GM18873 (cell line): Measurements from ENCODE around the gene ACVR1.
"Not testable (repeated sequence)": the region's sequence is repeated elsewhere in the genome, so short reads cannot be mapped to it uniquely, and the experiment has no call there.

Source experiments
- ATAC-seq: cut with Tn5 transposase; IDR thresholded peaks from one replicate; pipeline ENCODE4 v1.9.1; 2021; ENCODE audit warnings: mild to moderate bottlenecking, moderate library complexity, moderate number of reproducible peaks; ENCODE audit not compliant: unreplicated experiment, low FRiP score

Gene ACVR1

DNA sequence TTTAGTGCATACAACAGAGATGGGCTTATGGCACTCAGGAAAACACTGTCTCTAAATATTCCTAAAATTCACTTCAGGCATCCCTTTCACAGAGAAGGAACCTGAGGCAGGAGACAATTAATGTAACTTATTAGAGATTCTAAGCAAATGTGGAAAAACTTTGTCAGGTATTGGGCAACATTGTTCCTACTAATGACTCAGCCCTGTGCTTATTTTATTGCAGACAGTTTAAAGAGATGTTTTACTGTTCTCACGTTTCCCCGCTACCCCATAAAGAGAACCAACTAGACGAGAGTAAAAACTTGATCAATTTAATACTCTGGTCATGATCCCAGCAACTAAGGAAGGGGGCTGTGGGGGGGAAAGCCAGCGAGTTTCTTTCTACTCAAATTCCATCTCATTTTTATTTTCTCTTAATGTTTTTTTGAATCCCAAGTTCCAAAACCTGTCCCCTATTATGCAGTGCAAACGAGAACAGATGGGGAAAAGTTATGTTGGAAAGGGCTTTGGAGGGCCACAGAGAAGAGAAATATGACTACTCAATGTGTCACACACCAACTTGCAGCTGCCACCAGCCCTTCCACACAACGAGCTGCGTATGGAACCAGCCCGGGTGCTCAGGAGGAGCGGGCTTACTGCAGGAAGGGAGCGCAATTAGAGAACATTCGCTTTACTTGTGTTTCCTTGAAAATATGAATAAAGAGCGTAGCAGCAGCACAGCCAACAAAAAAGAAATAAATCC, 18.7 kb upstream of the ACVR1 start:
- ATAC-seq = no peak

- ATAC-seq = no peak
Observed at GRCh38 chr2:157893611-157894010, 17.5 kb upstream of the ACVR1 start.

DNA sequence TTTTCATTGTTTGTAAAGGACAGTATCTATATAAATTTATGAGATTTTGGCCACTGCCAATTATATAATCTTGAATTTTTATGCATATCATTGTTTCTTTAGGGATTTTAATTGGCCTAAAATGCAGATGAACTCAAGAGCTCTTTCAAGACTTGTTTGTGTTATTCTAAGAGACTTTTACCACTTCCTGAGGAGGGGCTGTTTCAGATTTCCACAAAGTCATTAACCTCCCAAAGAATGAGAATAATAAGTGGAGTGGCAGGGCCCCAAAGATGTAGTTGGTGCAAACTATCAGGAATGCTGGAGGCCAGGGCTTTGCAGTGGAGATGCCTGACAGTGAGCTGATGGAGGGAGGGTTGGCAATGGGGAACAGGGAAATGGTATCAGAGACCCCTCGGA, 15.5 kb upstream of the ACVR1 start:
- no peak for ATAC-seq

DNA sequence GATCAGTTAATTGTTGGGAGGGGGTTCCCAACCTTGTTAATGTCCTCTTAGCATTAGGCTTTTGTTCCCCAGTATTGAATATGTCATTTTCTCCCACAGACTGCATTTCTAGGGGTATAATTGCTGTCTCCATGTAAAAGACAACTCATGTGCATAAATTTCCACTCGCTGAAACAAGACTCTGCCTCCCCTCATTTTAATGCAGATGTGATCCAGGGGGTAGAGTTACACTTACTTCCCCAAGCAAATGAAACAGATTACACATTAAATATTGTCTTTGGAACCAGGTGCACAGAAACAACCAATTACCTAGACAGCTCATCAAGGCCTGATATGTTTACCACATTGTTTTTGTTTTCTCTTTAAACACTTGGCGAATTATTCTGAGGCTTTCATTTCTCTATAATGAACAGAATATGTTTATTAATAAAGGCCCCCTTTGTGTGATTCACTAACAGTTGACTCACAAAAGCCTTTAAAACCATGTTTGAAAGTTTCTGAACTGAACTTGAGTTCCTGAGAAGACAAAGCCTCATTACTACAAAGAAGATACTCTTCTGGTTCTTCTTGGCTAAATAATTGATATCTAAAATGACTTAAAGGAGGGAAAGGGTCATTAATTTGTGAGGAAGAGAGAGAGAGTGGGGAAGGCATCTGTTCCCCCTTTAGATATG, 15.0 kb upstream of the ACVR1 start:
- ATAC-seq = no peak

- no peak for ATAC-seq
Observed at GRCh38 chr2:157887946-157888345, 11.8 kb upstream of the ACVR1 start.

GRCh38 chr2:157884533-157884932, 8.4 kb upstream of the ACVR1 start:
- not testable (repeated sequence) for ATAC-seq

DNA sequence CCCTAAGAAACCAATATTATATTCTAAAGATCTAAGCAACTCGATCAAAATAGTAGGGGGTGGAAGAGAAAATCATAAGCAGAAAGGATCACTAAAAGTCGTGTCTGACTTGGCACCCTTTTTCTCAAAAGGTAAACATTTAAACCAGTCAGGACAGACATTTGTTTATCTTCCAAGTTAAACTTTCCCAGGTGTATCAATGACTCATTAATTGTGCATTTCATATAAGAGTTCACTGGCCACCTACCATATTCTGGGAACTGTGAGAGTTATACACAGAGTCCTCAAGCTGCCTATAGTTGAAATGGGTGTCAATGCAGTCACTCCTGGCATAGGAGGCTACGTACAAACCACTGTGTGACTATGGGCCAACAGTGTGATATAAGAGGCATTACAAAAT, 4.8 kb upstream of the ACVR1 start:
- ATAC-seq = no peak

- ATAC-seq = no peak
Observed at GRCh38 chr2:157877761-157878400, 1.8 kb upstream of the ACVR1 start.

GRCh38 chr2:157876786-157877138, 632 bp upstream of the ACVR1 start:
- no peak for ATAC-seq

DNA sequence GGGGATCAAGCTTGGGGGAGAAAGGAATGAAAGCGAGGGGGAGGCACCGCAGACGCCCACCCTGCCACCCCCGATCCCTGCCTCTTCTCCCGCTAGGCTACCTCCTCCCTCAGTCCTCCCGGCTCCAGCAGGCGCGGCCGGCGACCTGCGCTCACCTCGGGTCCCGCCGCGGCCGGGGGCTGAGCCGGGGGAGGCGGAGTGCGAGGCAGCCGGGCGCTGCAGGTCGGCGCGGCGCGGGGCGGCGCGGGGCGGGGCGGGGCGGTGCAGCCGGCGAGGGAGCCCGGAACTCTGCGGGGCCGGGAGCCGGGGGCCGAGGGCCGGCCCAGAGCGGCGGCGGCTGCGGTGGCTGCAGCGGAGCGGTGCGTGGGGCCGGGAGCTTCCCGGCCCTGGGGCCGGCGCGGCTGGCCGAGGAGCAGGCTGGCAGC, 477 bp downstream of the ACVR1 start:
- ATAC-seq = peak; percentile 17

DNA sequence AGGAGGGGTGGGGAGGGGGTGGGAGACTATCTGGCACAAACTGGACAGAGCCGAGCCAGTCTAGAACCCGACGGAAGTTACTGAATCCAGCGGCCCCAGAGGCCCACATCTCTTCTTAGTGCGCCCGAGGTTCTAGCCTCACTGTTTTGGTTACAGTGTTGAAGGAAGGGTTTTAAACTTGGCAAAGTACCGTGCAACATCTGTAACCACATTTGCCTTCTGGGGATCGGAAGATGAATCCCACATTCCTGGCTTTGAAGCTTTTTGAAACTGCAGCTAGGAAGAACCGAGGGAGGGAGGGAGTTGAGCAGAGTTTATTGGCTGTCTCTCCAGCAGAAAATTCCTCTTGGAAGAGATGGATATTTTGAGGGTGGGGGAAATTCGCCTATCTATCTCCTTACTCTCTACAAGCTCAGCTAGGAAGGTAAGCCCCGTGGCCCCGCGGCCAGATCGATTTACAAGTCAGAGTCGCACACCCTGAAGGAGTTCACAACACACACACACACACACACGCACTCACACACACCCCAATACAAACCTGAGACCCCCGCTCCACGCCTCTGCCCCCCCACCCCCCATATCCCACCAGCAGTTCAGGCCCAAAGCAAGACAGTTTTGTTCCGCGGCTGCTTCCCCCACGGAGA, 1.0 kb downstream of the ACVR1 start:
- ATAC-seq = no peak

DNA sequence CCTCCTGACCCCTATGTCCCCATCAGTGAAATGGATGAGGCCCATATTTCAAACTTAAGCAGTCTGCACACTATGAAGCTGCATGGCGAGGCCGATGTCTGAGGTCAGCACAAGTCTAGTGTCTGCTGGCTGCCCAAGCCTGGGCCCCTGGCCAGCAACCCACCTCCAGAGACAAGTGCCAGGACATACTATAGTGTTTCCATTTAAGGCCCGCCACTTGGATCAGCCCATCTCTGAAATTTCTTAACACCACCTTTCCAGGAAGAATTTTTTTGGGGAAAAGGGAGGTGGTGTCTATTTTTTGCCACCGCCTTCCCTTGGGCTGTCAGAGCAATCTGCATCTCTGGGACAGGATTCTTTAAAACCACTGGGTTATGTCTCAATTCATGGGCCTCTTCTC, 1.8 kb downstream of the ACVR1 start:
- no peak for ATAC-seq

DNA sequence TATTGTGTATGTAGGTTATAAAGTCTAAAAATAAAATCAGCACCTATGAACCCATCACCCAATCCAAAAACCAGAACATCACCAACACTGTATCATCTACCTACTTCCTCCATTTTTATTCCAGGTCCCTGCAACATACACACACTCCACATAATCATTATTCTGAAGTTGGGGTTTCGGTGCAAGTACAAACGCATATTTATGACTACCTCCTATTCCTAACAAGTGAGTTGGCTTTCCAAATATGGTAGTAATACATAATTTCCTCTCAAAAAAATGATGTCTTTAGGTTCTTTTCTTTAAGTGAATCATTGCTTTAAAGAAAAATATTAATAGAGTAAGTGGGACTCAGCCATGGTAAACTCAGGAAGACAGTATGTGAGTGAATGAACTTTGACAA, 3.3 kb downstream of the ACVR1 start:
- ATAC-seq = no peak

GRCh38 chr2:157871415-157871814, 4.7 kb downstream of the ACVR1 start:
- ATAC-seq = no peak

DNA sequence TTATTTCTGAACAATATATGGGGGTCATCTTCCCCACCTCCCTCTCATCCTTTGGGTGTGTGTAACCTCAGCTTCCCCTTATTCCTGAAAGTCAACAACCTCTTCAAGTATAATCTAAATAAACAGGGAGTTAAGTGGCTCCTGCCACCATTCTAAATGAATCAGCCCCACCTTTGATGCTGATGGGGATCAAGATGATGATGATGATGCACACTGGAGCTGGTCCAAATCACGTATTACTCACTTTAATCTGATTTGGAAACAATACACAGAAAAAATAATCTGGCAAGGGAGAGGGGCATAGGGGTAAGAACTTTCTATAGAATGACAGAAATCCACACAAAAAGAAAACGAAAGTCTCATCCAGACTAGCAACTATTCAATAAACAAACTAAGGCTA, 7.1 kb downstream of the ACVR1 start:
- no peak for ATAC-seq

- no peak for ATAC-seq
Observed at GRCh38 chr2:157867703-157868102, 8.4 kb downstream of the ACVR1 start.

GRCh38 chr2:157866666-157867642, 9.2 kb downstream of the ACVR1 start:
- ATAC-seq = no peak

DNA sequence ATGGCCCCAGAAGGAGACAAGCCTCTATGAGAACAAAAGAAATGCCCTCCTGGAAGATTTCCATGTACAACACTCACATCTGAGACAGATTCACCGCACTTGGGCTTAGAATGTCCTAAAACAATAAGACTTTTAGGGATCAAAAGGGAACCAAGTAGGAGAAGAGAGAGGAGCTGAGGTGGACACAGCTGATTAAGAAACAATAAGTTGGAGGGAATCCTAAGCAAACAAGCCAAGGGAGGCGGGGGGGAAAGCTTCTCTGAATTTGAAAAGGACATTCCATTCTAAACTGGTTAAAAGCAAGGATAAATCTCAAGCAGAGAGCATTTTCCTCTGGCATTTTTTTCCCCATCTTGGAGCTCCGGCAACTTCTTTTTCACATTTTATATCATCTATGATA, 9.9 kb downstream of the ACVR1 start:
- ATAC-seq = no peak

DNA sequence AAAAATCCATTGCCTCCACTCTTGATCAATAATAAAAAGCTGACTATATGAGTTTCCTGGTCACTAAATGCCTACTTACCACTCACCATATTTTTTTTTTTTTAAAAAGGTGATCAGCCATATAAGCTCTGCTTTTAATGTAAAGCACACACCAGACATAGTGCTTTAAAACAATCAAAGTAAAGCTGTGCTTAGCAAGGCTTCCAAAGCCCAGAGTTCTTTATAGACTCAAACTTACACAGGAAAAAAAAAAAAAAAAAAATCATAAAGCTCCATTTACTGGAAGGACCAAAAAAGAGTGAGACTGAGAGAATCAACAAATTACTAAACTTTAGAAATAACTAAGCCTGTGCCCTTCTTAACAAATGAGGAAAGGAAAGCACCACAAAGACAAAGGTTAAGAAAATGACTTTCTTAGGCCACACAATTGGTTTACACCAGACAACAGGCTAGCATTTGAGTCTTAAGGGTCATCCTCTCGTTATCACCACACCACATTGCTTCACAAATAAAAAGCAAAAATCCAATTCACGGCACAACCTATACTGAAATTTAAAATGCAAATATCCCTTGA, 11.2 kb downstream of the ACVR1 start:
- ATAC-seq = no peak

DNA sequence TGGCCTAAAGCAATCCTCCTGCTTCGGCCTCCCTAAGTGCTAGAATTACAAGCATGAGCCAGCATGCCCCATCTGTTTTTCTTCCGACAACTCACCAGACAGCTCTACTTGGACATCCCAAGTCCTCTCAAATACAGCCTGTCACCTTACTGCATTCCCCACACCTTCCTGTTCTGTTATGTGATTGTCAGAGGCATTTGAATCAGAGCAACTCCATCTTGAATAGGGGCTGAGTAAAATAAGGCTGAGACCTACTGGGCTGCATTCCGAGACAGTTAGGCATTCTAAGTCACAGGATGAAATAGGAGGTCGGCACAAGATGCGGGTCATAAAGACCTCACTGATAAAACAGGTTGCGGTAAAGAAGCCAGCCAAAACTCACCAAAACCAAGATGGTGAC, 17.3 kb downstream of the ACVR1 start:
- no peak for ATAC-seq
